HL-60/S4 treated with phorbol 12-myristate 13-acetate at 8.2 ng/mL for 4 days and 3 days (cell line): Measurements from ENCODE around the gene RAMACL.
"Not testable (repeated sequence)": the region's sequence is repeated elsewhere in the genome, so short reads cannot be mapped to it uniquely, and the experiment has no call there.

Experiments used
- in situ Hi-C: fragments of 300-500 bp; cut with MboI; formaldehyde crosslinking; loops from 2 replicates; pipeline ENCODE4 v1.15.0; 2022; ENCODE audit warnings: low sequenced_read_pairs

RAMACL gene

DNA sequence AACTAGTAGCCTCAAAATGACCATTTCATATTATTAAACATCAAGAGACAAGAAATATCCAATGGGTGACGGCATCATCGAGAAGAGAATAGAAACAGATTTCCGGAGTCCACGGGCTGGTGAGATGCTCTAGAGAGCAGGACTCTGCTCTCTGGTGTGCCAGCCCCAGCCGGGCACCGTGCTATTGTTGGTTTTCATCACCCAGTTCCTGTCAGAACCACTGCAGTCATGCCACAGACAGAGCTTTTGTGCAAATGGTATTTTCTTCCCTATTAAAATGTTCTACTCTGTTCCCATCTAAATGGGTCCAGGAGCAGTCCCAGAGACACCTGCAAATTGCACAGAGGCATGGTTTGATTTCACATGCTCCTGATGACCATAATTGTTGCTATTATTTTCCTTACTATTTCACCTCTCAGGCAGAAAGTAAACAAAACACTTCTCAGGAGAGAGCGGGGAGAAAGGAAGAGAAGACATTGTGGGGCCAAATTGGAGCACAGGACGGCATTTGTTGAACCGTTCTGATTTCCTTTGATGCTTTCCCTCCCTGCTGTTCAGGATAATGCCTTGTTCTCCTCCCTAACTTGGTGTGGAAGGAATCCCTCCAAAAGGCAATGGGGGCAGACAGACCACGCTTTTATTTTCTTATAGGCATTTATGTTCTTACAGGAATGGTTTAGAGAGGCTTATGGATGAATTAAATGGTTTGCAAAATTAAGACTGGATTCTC, 11.4 kb upstream of the RAMACL start:
- in situ Hi-C loops: no loop called here

DNA sequence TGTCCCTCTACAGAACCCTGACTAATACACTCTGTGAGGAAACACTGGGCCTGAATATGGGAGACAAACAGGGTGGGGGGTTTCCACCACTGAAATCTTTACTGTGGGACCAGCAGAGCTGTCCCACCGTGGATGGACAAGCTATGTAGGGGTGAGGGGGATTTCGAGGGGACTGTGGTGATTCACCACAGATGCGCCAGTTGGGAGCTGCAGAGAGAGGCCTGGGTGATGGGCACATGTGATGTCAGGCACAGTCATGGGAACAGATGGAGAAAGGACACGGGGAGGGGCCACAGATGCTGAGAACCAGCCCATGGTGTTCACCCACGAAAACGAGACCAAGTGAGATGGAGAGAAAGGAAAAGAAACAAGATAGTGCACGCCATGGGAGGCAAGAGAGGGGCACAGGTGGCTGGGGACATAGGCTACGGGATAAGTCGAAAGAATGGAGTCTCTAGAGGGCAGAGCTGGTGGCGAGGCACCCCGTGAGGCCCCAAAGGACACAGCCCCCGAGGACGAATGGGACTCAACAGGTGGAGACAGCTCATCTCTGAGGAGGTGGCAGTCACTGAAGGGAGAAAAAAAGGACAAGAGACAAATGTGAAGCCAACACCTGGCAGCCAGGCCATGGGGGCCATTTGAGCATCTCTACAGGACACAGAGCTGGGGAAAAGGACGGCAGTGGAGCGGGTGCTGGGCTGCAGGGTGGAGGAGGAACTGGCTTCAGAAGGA, 10.5 kb upstream of the RAMACL start:
- in situ Hi-C loops: no loop called here

DNA sequence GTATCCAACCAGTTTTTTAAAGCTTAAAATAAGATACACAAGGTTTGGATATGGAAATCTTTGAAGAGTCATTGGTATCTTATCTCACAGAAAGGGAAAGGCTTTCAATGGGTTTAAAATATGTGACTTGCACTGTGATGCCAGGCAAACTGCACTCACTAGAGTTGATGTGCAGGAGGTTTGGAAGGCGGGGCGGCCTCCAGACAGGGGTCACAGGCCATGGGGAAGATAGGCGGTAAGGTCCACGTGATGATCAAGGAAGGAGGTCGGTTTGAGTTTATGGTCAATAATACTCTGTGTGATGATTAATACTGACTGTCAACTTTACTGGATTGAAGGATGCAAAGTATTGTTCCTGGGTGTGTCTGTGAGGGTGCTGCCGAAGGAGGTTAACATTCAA, 9.5 kb upstream of the RAMACL start:
- in situ Hi-C loops: no loop called here

DNA sequence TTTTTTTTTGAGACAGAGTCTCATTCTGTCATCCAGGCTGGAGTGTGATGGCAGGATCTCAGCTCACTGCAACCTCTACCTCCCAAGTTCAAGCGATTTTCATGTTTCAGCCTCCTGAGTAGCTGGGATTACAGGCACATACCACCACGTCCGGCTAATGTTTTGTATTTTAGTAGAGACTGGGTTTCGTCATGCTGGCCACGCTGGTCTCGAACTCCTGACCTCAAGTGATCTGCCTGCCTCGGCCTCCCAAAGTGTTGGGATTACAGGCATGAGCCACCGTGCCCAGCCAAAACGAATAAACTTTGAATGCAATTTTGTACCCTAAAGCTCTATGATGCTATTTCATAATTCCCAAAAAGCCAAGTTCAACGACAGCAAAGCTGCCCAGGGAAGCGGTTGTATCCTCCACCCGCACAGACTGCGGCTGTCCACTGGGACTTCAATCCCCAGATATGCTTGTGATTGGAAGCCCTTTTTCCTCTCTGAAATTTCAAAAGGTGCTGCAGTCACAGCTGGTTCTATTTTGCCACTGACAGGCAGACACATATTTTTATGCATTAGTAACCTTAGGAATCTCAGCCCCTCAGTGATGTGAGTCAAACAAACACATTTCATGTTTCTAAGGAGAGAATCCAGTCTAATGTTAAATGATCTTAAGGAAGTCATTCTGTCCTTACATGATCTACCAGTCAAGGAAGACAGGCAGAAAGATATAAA, 8.7 kb upstream of the RAMACL start:
- in situ Hi-C loops: no loop called here

DNA sequence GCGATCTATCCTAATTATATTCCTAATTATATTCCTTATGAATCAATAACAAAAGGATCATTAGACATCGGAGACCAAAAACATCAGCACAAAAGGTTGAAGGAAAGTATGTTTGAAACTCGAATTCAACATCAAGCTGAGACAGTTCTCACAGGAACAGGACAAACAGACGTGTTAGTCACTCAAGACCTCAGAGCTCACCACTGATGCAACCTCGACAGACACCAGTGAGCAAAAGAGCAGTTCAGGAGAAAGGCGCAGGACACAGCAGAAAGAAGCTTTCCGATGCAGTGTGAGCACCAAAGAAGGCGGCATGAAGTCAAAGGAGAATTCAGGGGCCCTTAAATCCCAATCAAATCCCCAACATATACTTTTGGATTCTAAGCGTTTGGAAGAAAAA, 6.3 kb upstream of the RAMACL start:
- in situ Hi-C loops: no loop called here

DNA sequence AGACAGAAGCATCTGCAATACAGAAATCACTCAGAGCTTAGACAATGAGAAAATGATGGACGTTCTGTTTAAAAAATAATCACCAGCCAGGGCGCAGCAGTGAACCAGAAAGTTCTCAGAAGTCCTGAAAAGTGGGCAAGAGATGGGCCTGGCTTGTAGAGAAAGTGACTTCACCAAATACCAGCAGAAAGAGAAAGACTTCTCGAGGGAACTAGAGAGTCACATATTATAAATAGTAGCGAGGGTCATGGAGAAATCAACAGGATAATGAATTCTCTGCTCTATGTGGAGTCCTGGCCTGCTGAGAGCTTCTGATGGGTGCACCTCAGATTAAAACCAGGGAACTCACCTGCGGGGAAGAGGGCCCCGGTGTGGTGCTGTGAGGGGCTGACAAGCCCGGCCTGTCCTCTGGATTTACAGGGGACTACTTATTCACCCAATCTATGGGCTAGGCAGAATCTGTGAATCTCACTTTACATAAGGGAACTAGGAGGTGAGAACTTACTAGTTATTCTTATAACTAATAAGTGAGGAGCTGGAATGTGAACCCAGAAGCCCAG, 5.6 kb upstream of the RAMACL start:
- in situ Hi-C loops: no loop called here

DNA sequence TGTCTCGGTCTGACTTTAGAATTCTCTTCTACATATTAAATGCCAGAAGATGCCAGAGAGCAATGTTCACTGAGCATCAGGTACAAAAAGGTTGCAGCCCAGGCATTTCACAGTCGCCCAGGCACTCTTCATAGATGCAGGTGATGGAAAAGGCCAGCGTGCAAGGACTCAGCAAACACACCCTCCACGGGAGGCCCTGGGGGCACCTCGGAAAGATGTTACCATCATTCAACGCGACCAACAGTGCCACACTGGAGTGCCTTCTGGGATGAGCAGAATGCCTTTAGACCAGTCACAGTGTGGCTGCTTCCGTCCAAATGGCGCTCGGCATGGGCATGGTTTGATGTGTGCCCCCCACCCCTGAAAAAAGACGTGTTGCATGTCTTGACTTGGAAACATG, 4.5 kb upstream of the RAMACL start:
- in situ Hi-C loops: no loop called here

DNA sequence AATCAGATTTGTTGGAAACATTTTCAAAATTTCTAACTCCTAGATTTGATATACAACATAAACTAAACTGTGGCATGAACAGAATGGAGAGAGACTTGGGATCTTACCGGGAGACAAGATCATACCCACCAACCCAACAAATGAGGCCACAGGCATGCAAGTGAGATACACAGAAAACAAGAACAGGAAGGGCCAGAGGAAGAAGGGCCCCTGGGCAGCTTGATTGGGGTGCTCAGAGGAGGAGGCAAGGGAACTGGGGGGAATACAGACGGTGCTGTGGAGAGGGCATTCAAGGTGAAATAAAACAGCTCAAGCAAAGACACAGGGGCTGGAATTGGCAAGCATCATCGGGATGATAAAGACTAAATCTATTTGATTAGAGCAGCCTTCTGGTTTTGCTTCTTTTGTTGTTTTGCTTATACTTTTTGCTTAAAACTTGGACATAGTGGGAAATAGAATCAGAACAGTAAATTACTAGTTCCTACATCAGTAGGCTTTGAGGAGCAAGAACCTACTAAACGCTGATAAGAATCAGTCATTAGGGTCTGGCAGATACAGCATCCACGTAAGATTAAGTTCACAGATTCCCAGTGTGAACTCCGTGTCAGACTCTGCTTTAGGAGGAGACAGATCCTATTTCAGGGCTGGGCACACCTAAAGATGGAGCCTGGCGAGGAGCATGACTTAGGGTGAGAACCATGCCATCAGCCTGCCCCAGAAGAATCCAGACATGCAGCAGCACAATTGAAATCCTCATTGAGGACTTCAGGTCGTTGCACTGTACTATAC, 3.5 kb upstream of the RAMACL start:
- in situ Hi-C loops: no loop called here

DNA sequence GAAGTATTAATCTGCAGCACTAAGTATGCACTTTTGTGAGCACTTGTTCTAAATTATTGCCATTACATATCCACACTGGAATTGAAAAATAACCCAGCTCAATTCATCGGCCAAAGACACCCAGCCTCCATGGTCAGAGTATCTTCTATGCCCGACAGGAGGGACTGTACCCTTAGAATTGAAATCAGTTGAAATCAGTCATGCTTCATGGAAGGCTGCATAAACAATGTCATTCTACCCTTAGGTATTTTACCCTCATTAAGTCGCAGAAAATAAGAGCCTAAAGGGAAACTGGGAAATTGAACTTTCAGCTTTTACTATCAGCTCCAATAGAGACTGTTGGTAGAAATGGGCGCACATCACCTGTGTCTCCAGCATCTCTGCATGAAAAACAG, 2.9 kb upstream of the RAMACL start:
- in situ Hi-C loops: no loop called here

DNA sequence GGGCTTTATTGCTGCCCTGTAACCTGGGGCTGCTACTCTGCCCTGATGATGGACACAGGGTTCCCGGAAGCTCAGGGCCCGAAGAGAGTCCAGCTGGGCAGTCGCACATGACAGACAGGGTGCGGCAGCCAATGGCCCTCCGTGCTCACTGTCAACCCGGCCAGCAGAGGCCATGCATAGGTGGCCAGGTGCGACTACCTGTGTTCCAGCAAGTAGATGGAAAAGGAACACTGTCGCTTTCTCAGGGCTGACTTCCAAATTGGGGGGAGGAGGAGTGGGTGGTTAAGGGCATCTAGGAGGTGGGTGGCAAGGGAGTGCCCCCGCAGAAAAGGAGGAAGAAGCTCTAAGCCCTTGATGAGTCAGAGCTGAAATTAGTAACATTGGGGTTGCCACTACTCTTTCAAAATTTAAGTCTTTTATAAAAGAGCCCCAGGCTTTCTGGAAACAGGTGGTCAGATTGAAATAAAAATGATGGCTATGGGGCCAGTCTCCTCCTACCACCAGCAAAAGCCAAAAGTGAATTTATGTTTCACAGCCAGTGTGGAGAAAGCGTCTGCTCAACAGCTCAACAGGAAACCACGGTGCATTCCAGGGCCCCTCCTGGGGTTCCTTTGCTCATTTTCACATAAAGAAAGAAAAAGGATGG, 2.3 kb upstream of the RAMACL start:
- in situ Hi-C loops: no loop called here

DNA sequence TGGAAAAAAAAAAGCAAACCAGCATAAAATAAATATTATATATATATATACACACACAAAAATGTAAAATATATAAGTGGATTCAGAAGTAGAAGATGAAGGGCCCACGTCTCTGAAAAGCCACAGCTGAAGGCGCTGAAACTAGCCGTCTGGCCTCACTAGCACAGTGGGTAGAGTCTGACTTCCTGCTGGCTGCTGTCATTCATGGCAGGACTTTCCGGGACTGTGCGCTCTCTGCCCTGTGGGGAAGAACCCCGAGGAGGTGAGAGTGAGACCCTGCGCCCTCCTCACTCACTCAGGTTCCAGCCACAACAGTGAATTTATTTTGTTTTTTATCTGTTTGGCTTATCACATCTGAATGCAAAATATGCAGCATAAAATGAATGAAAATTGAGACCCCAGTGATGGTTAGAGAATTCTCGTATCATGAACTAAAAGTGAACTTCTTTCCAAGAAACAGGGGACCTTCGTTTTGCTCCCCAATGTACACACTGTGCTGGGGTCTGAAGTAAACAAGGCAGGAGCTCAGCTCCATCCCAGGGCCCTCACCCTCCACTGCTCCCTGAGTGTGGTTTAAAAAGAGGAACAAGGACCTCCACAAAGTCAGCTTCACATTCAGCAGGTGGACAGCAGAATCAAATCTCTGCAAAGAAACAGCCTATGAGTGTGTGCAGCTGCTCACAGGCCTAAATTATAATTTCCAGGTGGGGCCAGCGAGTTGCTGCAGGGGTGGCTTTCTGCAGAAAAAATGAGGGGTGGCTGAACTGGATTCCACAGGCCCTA, 1.3 kb upstream of the RAMACL start:
- in situ Hi-C loops: no loop called here

DNA sequence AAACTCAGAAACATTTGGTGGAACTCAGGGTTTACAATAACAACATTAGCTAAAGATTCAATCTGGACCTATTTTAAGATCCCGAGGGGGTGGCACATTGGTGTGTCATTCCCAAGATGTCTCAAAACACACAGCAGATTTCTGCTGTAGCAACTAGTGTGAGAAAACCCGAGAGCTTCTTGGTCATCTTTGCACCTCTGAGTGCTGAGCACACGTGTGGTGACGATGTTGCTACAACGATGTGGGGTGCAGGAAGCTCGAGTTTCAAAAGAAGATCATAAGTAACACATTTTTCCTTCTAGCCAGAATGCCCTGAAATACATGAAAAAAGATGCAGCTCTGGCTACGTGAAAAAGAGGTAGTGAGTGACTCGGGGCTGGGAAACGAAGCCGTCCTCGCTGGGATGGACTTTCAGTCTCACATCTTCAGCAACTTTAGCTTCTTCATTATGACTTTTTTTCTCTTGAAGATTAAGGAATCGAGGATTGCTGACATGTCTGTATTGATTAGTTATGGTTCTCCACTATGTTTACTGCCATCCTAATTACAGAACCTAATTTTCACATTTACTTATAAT, 1.5 kb downstream of the RAMACL start:
- in situ Hi-C loops: no loop called here

DNA sequence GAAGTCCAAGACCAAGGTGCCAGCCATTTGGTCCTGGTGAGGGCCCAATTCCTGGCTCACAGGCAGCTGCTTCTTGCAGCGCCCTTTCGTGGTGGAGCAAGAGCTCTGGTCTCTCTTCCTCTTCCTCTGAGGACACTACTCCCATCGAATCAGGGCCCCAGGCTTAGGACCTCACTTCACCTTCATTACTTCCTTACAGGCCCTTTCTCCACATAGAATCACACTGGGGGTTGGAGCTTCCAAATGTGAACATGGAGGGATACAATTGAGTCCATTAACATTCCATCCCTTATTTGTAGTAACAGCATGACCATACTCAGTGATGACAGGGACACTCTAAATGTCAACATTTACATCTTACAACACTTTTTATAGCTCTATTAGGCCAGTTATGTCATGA, 2.3 kb downstream of the RAMACL start:
- in situ Hi-C loops: no loop called here

DNA sequence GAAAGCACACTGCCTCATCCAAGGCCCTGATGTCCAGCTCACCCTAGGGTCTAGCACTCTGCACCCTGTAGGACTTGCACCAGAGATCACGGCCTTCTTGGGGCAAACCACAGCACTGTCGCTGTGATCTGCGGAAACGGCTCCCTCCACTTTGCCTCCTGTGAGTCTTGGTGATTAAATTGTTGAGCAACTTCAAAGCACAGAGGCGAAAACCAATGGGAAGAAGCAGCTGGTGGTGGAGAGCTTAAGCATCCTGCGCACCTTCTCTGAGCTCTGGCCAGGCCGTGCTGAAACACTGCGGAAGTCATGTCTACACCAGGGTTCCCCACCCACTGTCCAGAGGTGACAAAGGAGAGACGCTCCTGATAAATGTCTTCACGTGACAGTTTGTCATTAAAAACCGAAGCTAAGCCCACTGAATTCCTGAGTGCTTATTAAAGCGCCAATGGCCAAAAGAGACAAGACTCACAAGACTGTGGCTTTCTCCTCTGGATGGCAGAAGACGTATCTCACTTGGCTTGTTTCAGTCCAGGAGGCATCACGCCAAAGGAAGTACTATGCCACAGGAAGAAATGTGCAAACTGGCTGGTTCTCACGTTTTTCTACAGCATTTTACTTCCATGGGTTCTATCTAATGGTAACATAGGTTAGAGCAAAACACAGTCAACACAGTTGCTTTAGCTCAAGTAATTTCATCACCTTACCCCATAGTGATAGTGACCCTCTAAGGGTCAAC, 3.1 kb downstream of the RAMACL start:
- in situ Hi-C loops: no loop called here

DNA sequence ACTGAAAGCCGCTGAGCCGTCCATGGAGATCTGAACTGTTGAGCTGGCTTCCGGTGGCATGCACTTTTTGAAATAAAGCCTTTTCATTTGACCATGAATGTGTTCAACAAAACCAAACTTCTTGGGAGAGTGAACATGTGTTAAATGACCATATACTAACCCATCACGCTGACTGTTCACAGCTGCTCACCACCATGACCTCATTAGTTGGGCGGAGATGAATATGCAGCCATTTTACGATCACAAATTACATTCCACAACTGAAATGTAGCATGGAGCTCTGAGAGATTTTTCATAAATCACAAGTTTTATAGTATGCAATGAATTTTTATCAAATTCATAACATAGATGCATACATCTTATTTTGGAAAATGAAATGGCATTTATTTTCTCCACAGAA, 4.2 kb downstream of the RAMACL start:
- in situ Hi-C loops: no loop called here

DNA sequence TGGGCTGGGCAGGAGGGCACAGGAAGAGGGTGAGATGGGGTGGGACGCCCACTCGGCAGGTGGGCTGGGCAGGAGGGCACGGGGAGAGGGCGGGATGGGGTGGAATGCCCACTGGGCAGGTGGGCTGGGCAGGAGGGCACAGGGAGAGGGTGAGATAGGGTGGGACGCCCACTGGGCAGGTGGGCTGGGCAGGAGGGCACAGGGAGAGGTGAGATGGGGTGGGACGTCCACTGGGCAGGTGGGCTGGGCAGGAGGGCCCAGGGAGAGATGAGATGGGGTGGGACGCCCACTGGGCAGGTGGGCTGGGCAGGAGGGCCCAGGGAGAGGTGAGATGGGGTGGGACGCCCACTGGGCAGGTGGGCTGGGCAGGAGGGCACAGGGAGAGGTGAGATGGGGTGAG, 4.7 kb downstream of the RAMACL start:
- in situ Hi-C loops: not testable (repeated sequence)

DNA sequence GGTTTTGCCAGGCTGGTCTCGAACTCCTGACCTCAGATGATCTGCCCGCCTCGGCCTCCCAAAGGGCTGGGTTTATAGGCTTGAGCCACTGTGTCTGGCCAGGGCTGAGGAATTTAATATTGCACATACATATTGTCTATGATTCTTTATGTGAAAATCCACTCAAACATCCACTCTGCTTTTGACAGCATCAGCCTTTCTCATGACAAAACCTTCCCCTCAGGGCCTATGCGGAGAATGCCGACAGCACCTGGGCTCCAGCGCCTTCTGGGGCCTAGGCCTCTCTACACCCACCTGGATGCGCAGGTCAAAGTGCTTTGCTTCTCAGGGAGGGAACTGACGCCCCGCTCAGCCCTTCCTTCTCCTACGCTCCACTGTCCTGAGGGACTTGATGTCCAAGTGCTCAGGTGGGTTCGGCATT, 5.4 kb downstream of the RAMACL start:
- in situ Hi-C loops: no loop called here
